PC-3 (cell line): Measurements from ENCODE around the gene TNS3. TPM values are rescaled to one million over a fixed set of nuclear protein-coding genes. Genes with fewer than 3 reads are reported as not detected.

ENCODE experiments used
- ATAC-seq: fragments of 200-7000 bp; cut with Tn5 transposase; 2 replicates; pipeline ENCODE4 v1.9.1; 2020; ENCODE audit warnings: mild to moderate bottlenecking, moderate library complexity
- BruUV-seq: library from RNA; stranded (reverse); fragments of 400-500 nt; replicated peaks from 2 replicates; lab custom pipeline; 2021; lab: Mats Ljungman, UMichigan
- CTCF ChIA-PET: fragments of 300-600 bp; sonication (Branson Sonifier 250); formaldehyde crosslinking; loops from one replicate; lab custom pipeline; 2022; ENCODE audit warnings: antibody characterized with exemption; lab: Charles Lee
- POLR2A ChIA-PET: fragments of 300-600 bp; sonication (Branson Sonifier 250); formaldehyde crosslinking; loops from one replicate; lab custom pipeline; 2022; ENCODE audit warnings: antibody characterized with exemption; ENCODE audit not compliant: unreplicated experiment; lab: Charles Lee
- DNase-seq: peaks from one replicate; pipeline ENCODE4 v3.0.0-alpha.2; 2015
- H2AFZ ChIP-seq: fragments of 300-600 bp; sonication (generic); 2 replicates; pipeline ENCODE4 v1.6.0; 2016; ENCODE audit warnings: antibody characterized with exemption, low read length
- H3F3A ChIP-seq: fragments of 300-600 bp; sonication (generic); one replicate; pipeline ENCODE4 v1.6.0; 2017; ENCODE audit warnings: antibody characterized with exemption, low read length, control low read depth, mild to moderate bottlenecking; ENCODE audit not compliant: unreplicated experiment
- H3K27ac ChIP-seq: fragments of 300-600 bp; sonication (generic); 2 replicates; pipeline ENCODE4 v1.5.1; 2016; ENCODE audit warnings: mild to moderate bottlenecking, low read length
- H3K27me3 ChIP-seq: fragments of 300-600 bp; sonication (generic); 2 replicates; pipeline ENCODE4 v1.6.1; 2016; ENCODE audit warnings: low read length, mixed read lengths
- H3K36me3 ChIP-seq: fragments of 300-600 bp; sonication (generic); 2 replicates; pipeline ENCODE4 v1.6.1; 2016; ENCODE audit warnings: low read depth, mixed run types, low read length, mixed read lengths
- H3K4me1 ChIP-seq: fragments of 300-600 bp; sonication (generic); 2 replicates; pipeline ENCODE4 v1.5.1; 2016; ENCODE audit warnings: low read length; ENCODE audit not compliant: insufficient read depth
- H3K4me2 ChIP-seq: fragments of 300-600 bp; sonication (generic); 2 replicates; pipeline ENCODE4 v1.6.0; 2016; ENCODE audit warnings: low read length
- H3K4me3 ChIP-seq: fragments of 300-600 bp; sonication (generic); 2 replicates; pipeline ENCODE4 v1.5.1; 2016; ENCODE audit warnings: mild to moderate bottlenecking, low read length, mixed read lengths
- H3K79me2 ChIP-seq: fragments of 300-600 bp; sonication (generic); 2 replicates; pipeline ENCODE4 v1.6.1; 2017; ENCODE audit warnings: low read length, mixed read lengths
- H3K9ac ChIP-seq: fragments of 300-600 bp; sonication (generic); 2 replicates; pipeline ENCODE4 v1.6.0; 2016; ENCODE audit warnings: mild to moderate bottlenecking, low read length
- H3K9me2 ChIP-seq: fragments of 300-600 bp; sonication (generic); replicated peaks from 2 replicates; pipeline ENCODE4 v1.6.1; 2016; ENCODE audit warnings: mixed run types, low read length, mixed read lengths
- H3K9me3 ChIP-seq: fragments of 300-600 bp; sonication (generic); 2 replicates; pipeline ENCODE4 v1.6.1; 2016; ENCODE audit warnings: low read length, mixed read lengths
- H4K20me1 ChIP-seq: fragments of 300-600 bp; sonication (generic); 2 replicates; pipeline ENCODE4 v1.6.1; 2016; ENCODE audit warnings: low read length, mixed read lengths
- EZH2 ChIP-seq: fragments of 300-600 bp; sonication (generic); IDR thresholded peaks from one replicate; pipeline ENCODE4 v1.6.1; 2017; ENCODE audit warnings: antibody characterized with exemption, mild to moderate bottlenecking, low read length; ENCODE audit not compliant: unreplicated experiment
- EZH2phosphoT487 ChIP-seq: fragments of 300-600 bp; sonication (generic); IDR thresholded peaks from 2 replicates; pipeline ENCODE4 v1.6.1; 2018; ENCODE audit warnings: mild to moderate bottlenecking, antibody characterized with exemption, low read length, borderline replicate concordance
- intact Hi-C: fragments of 100-400 bp; cut with micrococcal nuclease; formaldehyde crosslinking; loops from 2 replicates; pipeline ENCODE4 v1.9.0; 2023
- total RNA-seq: library from RNA; depleted of rRNA; stranded (reverse); fragments of >200 nt; gene quantifications from 2 replicates; pipeline ENCODE4 v1.2.3, GENCODE V29; 2014
- TF ChIP-seq, protein P1 (sequence below): fragments of 300-600 bp; sonication (generic); conservative IDR thresholded peaks from 2 replicates; pipeline ENCODE4 v1.5.1; 2017; ENCODE audit warnings: antibody characterized with exemption, low read depth, mild to moderate bottlenecking, low read length

Gene TNS3
- total RNA-seq, 1 experiment from 2014 or later = 72.3 TPM

GRCh38 chr7:47405286-47405904, 176.5 kb downstream of the TNS3 start:
- Histone ChIP-seq H3K9me3 (no peaks in the 10 kb centered on the region), H3K9me2 (no peaks in the 10 kb centered on the region), H3K9ac (no peak overlapping the region), H3K36me3 (peaks cover 25% of the 10 kb centered on the region; the same call in 1 of the 2 replicates), H2AFZ (no peak overlapping the region), H3K4me2 (no peak overlapping the region), H3K27me3 (no peaks in the 10 kb centered on the region), H3K4me1 (peaks cover 5% of the 10 kb centered on the region; the same call in 1 of the 2 replicates), H3K27ac (no peak overlapping the region), H3K79me2 (no peaks in the 10 kb centered on the region), H4K20me1 (no peaks in the 10 kb centered on the region), H3F3A (no peaks in the 10 kb centered on the region), H3K4me3 (no peak overlapping the region)
- TF ChIP-seq, protein P1, sequence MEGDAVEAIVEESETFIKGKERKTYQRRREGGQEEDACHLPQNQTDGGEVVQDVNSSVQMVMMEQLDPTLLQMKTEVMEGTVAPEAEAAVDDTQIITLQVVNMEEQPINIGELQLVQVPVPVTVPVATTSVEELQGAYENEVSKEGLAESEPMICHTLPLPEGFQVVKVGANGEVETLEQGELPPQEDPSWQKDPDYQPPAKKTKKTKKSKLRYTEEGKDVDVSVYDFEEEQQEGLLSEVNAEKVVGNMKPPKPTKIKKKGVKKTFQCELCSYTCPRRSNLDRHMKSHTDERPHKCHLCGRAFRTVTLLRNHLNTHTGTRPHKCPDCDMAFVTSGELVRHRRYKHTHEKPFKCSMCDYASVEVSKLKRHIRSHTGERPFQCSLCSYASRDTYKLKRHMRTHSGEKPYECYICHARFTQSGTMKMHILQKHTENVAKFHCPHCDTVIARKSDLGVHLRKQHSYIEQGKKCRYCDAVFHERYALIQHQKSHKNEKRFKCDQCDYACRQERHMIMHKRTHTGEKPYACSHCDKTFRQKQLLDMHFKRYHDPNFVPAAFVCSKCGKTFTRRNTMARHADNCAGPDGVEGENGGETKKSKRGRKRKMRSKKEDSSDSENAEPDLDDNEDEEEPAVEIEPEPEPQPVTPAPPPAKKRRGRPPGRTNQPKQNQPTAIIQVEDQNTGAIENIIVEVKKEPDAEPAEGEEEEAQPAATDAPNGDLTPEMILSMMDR = no peak
- no peak for TF ChIP-seq EZH2phosphoT487
- TF ChIP-seq EZH2 = no peak
- ChIA-PET POLR2A (no interaction called here), CTCF (interaction anchor here (0.5 kb wide), 1 partner anchor 13 kb away, joined by 3 read pairs; no protein-coding TSS in a partner anchor)
- ATAC-seq (no peak), DNase-seq (no peak)
- BruUV-seq = no TSS peak
- intact Hi-C loops = no loop called here

DNA sequence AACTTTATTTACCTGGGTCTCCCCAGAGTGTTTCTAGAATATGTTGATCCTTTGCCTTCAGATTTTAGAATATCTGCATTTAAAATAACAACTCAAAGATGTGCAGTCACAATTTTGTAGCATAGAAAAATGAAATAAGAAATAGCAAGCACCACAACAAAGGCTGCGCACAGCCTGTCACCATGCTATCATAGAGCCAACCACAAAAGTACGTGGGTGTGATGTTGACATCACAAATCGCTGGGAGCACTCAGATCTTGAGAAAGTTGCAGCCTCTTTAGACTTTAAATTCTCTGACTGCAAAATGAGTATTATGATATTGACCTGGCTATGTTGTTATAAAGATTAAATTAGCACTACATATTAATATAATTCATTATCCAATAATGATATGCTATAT, 177.9 kb downstream of the TNS3 start:
- no peak for TF ChIP-seq EZH2phosphoT487
- TF ChIP-seq, protein P1 = no peak
- no peak for TF ChIP-seq EZH2
- Histone ChIP-seq H3K9me2 (no peaks in the 10 kb centered on the region), H3K9ac (no peak overlapping the region), H3K4me1 (no peaks in the 10 kb centered on the region), H3K4me2 (no peak overlapping the region), H3K27ac (no peak overlapping the region), H3K79me2 (no peaks in the 10 kb centered on the region), H3F3A (no peaks in the 10 kb centered on the region), H2AFZ (no peak overlapping the region), H3K36me3 (peaks cover 33% of the 10 kb centered on the region), H3K27me3 (no peaks in the 10 kb centered on the region), H3K4me3 (no peak overlapping the region), H3K9me3 (no peaks in the 10 kb centered on the region), H4K20me1 (no peaks in the 10 kb centered on the region)
- ATAC-seq (no peak), DNase-seq (no peak)
- intact Hi-C loops = no loop called here
- POLR2A ChIA-PET = no interaction called here
- BruUV-seq = no TSS peak
- CTCF ChIA-PET = no interaction called here
